Measurements from ENCODE around the gene DLG2.

The DLG2 gene

GRCh38 chr11:83528877-83529276, 2098.3 kb downstream of the DLG2 start:
- DNase-seq = no peak
- Histone ChIP-seq H3K36me3 (ENCODE audit: control insufficient read depth in 1 of 2, insufficient read depth in 2 of 2, low read depth in 1 of 2, low read length in 2 of 2) (no peaks in the 10 kb centered on the region), H2BK120ac (ENCODE audit: low read depth, low read length) (no peak overlapping the region), H2BK5ac (ENCODE audit: low read depth, low read length, poor library complexity, severe bottlenecking) (no peak overlapping the region), H2BK12ac (ENCODE audit: low read length in 2 of 2) (no peak overlapping the region), H2BK15ac (ENCODE audit: low read depth, poor library complexity, severe bottlenecking) (no peak overlapping the region), H3K27ac (ENCODE audit: low read length, poor library complexity, severe bottlenecking) (no peak overlapping the region), H3K79me1 (replicated peaks; ENCODE audit: low read length, poor library complexity, severe bottlenecking) (no peaks in the 10 kb centered on the region), H2AK5ac (ENCODE audit: low read length, severe bottlenecking) (no peak overlapping the region), H3K4me2 (ENCODE audit: low read length, poor library complexity, severe bottlenecking) (no peak overlapping the region), H3K9me3 (ENCODE audit: control insufficient read depth, low read length) (no peaks in the 10 kb centered on the region), H3K18ac (ENCODE audit: low read depth in 1 of 2, low read length in 2 of 2) (no peak overlapping the region), H3K4ac (ENCODE audit: low read depth in 1 of 2, low read length in 2 of 2) (no peak overlapping the region), H3K9ac (ENCODE audit: low read length) (no peak overlapping the region), H3K14ac (ENCODE audit: low read length in 2 of 2) (no peak overlapping the region), H3K27me3 (ENCODE audit: control insufficient read depth in 1 of 2, insufficient read depth in 1 of 2, low read length in 2 of 2) (no peaks in the 10 kb centered on the region), H4K91ac (ENCODE audit: low read length) (no peak overlapping the region), H4K8ac (ENCODE audit: low read length) (no peak overlapping the region), H3K23ac (ENCODE audit: low read length in 2 of 2) (no peak overlapping the region), H2AFZ (ENCODE audit: low read depth, low read length) (no peak overlapping the region), H3K4me3 (ENCODE audit: insufficient read depth in 1 of 2, low read depth in 1 of 2, low read length in 2 of 2) (no peak overlapping the region), H3K4me1 (ENCODE audit: control insufficient read depth, insufficient read depth, low read depth, low read length) (no peaks in the 10 kb centered on the region)
- WGBS = 76% methylated on average over 1 of the region's 1 CpG

DNA sequence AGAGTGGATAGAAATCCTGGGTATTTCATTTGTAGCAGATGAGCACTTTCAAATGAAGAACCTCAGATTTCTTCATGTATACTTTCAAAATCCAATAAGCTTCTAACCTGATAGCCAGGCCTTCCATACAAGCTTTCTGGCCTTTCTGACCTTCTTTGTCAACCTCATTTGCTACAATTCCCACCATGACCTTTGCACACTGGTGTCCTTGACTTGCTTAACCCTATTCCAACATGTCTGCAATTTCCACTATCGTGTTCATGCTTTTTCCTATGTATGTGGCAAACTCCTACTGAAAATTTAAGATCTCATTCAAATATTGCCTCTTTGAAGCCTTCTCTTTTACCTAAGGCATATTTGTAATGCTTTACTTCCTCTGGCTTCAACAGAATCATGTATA, 2098.9 kb downstream of the DLG2 start:
- no peak overlapping the region for H3K9ac ChIP-seq (ENCODE audit: low read length)
- DNase-seq = no peak
- no peak overlapping the region for H4K91ac ChIP-seq (ENCODE audit: low read length)
- H3K4me2 ChIP-seq (ENCODE audit: low read length, poor library complexity, severe bottlenecking) = no peak overlapping the region
- no peak overlapping the region for H3K27ac ChIP-seq (ENCODE audit: low read length, poor library complexity, severe bottlenecking)
- no peaks in the 10 kb centered on the region for H3K27me3 ChIP-seq (ENCODE audit: control insufficient read depth in 1 of 2, insufficient read depth in 1 of 2, low read length in 2 of 2)
- H2BK12ac ChIP-seq (ENCODE audit: low read length in 2 of 2) = no peak overlapping the region
- H4K8ac ChIP-seq (ENCODE audit: low read length) = no peak overlapping the region
- no peak overlapping the region for H3K4ac ChIP-seq (ENCODE audit: low read depth in 1 of 2, low read length in 2 of 2)
- no peak overlapping the region for H3K14ac ChIP-seq (ENCODE audit: low read length in 2 of 2)
- no peak overlapping the region for H2BK15ac ChIP-seq (ENCODE audit: low read depth, poor library complexity, severe bottlenecking)
- no peak overlapping the region for H2BK5ac ChIP-seq (ENCODE audit: low read depth, low read length, poor library complexity, severe bottlenecking)
- H3K4me3 ChIP-seq (ENCODE audit: insufficient read depth in 1 of 2, low read depth in 1 of 2, low read length in 2 of 2) = no peak overlapping the region
- H3K18ac ChIP-seq (ENCODE audit: low read depth in 1 of 2, low read length in 2 of 2) = no peak overlapping the region
- H3K4me1 ChIP-seq (ENCODE audit: control insufficient read depth, insufficient read depth, low read depth, low read length) = no peaks in the 10 kb centered on the region
- H2BK120ac ChIP-seq (ENCODE audit: low read depth, low read length) = no peak overlapping the region
- WGBS = 92% methylated on average over 1 of the region's 1 CpG
- H2AFZ ChIP-seq (ENCODE audit: low read depth, low read length) = no peak overlapping the region
- no peaks in the 10 kb centered on the region for H3K9me3 ChIP-seq (ENCODE audit: control insufficient read depth, low read length)
- H3K79me1 ChIP-seq (replicated peaks; ENCODE audit: low read length, poor library complexity, severe bottlenecking) = no peaks in the 10 kb centered on the region
- no peaks in the 10 kb centered on the region for H3K36me3 ChIP-seq (ENCODE audit: control insufficient read depth in 1 of 2, insufficient read depth in 2 of 2, low read depth in 1 of 2, low read length in 2 of 2)
- H2AK5ac ChIP-seq (ENCODE audit: low read length, severe bottlenecking) = no peak overlapping the region
- H3K23ac ChIP-seq (ENCODE audit: low read length in 2 of 2) = no peak overlapping the region

- Histone ChIP-seq H3K4ac (ENCODE audit: low read depth in 1 of 2, low read length in 2 of 2) (no peak overlapping the region), H3K4me3 (ENCODE audit: insufficient read depth in 1 of 2, low read depth in 1 of 2, low read length in 2 of 2) (no peak overlapping the region), H2AFZ (ENCODE audit: low read depth, low read length) (no peak overlapping the region), H3K4me1 (ENCODE audit: control insufficient read depth, insufficient read depth, low read depth, low read length) (no peaks in the 10 kb centered on the region), H3K9ac (ENCODE audit: low read length) (no peak overlapping the region), H3K27ac (ENCODE audit: low read length, poor library complexity, severe bottlenecking) (no peak overlapping the region), H2BK12ac (ENCODE audit: low read length in 2 of 2) (no peak overlapping the region), H2BK5ac (ENCODE audit: low read depth, low read length, poor library complexity, severe bottlenecking) (no peak overlapping the region), H4K8ac (ENCODE audit: low read length) (no peak overlapping the region), H2AK5ac (ENCODE audit: low read length, severe bottlenecking) (no peak overlapping the region), H3K27me3 (ENCODE audit: control insufficient read depth in 1 of 2, insufficient read depth in 1 of 2, low read length in 2 of 2) (no peaks in the 10 kb centered on the region), H3K23ac (ENCODE audit: low read length in 2 of 2) (no peak overlapping the region), H3K4me2 (ENCODE audit: low read length, poor library complexity, severe bottlenecking) (no peak overlapping the region), H2BK15ac (ENCODE audit: low read depth, poor library complexity, severe bottlenecking) (no peak overlapping the region), H3K36me3 (ENCODE audit: control insufficient read depth in 1 of 2, insufficient read depth in 2 of 2, low read depth in 1 of 2, low read length in 2 of 2) (no peaks in the 10 kb centered on the region), H4K91ac (ENCODE audit: low read length) (no peak overlapping the region), H3K9me3 (ENCODE audit: control insufficient read depth, low read length) (no peaks in the 10 kb centered on the region), H3K79me1 (replicated peaks; ENCODE audit: low read length, poor library complexity, severe bottlenecking) (no peaks in the 10 kb centered on the region), H3K18ac (ENCODE audit: low read depth in 1 of 2, low read length in 2 of 2) (no peak overlapping the region), H3K14ac (ENCODE audit: low read length in 2 of 2) (no peak overlapping the region), H2BK120ac (ENCODE audit: low read depth, low read length) (no peak overlapping the region)
- WGBS = 86% methylated on average over 1 of the region's 2 CpGs
- DNase-seq = no peak
Measured at GRCh38 chr11:83523676-83524075, 2103.5 kb downstream of the DLG2 start.

GRCh38 chr11:83522911-83523310, 2104.2 kb downstream of the DLG2 start:
- no peak overlapping the region for H2BK15ac ChIP-seq (ENCODE audit: low read depth, poor library complexity, severe bottlenecking)
- H3K23ac ChIP-seq (ENCODE audit: low read length in 2 of 2) = no peak overlapping the region
- no peak overlapping the region for H3K14ac ChIP-seq (ENCODE audit: low read length in 2 of 2)
- H3K27me3 ChIP-seq (ENCODE audit: control insufficient read depth in 1 of 2, insufficient read depth in 1 of 2, low read length in 2 of 2) = no peaks in the 10 kb centered on the region
- H3K4me1 ChIP-seq (ENCODE audit: control insufficient read depth, insufficient read depth, low read depth, low read length) = no peaks in the 10 kb centered on the region
- H3K4me3 ChIP-seq (ENCODE audit: insufficient read depth in 1 of 2, low read depth in 1 of 2, low read length in 2 of 2) = no peak overlapping the region
- no peak overlapping the region for H4K8ac ChIP-seq (ENCODE audit: low read length)
- H3K79me1 ChIP-seq (replicated peaks; ENCODE audit: low read length, poor library complexity, severe bottlenecking) = no peaks in the 10 kb centered on the region
- no peak overlapping the region for H3K18ac ChIP-seq (ENCODE audit: low read depth in 1 of 2, low read length in 2 of 2)
- H3K9ac ChIP-seq (ENCODE audit: low read length) = no peak overlapping the region
- H2AFZ ChIP-seq (ENCODE audit: low read depth, low read length) = no peak overlapping the region
- H3K4me2 ChIP-seq (ENCODE audit: low read length, poor library complexity, severe bottlenecking) = no peak overlapping the region
- H2BK12ac ChIP-seq (ENCODE audit: low read length in 2 of 2) = no peak overlapping the region
- no peaks in the 10 kb centered on the region for H3K36me3 ChIP-seq (ENCODE audit: control insufficient read depth in 1 of 2, insufficient read depth in 2 of 2, low read depth in 1 of 2, low read length in 2 of 2)
- WGBS = 100% methylated on average over 1 of the region's 2 CpGs
- H2AK5ac ChIP-seq (ENCODE audit: low read length, severe bottlenecking) = no peak overlapping the region
- no peak for DNase-seq
- H3K4ac ChIP-seq (ENCODE audit: low read depth in 1 of 2, low read length in 2 of 2) = no peak overlapping the region
- no peak overlapping the region for H2BK120ac ChIP-seq (ENCODE audit: low read depth, low read length)
- H4K91ac ChIP-seq (ENCODE audit: low read length) = no peak overlapping the region
- no peaks in the 10 kb centered on the region for H3K9me3 ChIP-seq (ENCODE audit: control insufficient read depth, low read length)
- no peak overlapping the region for H3K27ac ChIP-seq (ENCODE audit: low read length, poor library complexity, severe bottlenecking)
- H2BK5ac ChIP-seq (ENCODE audit: low read depth, low read length, poor library complexity, severe bottlenecking) = no peak overlapping the region

All from mesenchymal stem cell (in vitro differentiated cells and primary cell).